SHP77 treated with DMSO at 0.1 percent for 48 hours (cell line): ENCODE results near the gene CRPPA.
A peak's percentile ranks its signal among the peaks of the same experiment; 100 is the strongest.
"Not testable (repeated sequence)": the region's sequence is repeated elsewhere in the genome, so short reads cannot be mapped to it uniquely, and the experiment has no call there.

Source experiments
- DNase-seq: peaks from one replicate; lab custom pipeline; 2025; lab: John Stamatoyannopoulos, UW

The CRPPA gene

GRCh38 chr7:16421333-16422102, at the start of gene CRPPA:
Gene CRPPA (minus strand): TSS chr7:16421538. CDS start chr7:16421322, 216 bp downstream.
- peak; percentile 52 for DNase-seq

- no peak for DNase-seq
These were observed 44.4 kb upstream of the CRPPA start, which contains the start of gene SOSTDC1 for GRCh38 chr7:16465469-16466361. Gene SOSTDC1 (minus strand): TSS chr7:16465738. CDS start chr7:16465668, 70 bp downstream.

- no peak for DNase-seq
These were observed 42.8 kb upstream of the CRPPA start for GRCh38 chr7:16463949-16464715.

- no peak for DNase-seq
These were observed 42.2 kb upstream of the CRPPA start for GRCh38 chr7:16463520-16463919.

GRCh38 chr7:16462431-16462889, 41.1 kb upstream of the CRPPA start:
- DNase-seq = no peak

GRCh38 chr7:16460789-16461493, 39.6 kb upstream of the CRPPA start:
- DNase-seq = no peak

GRCh38 chr7:16456303-16456702, 35.0 kb upstream of the CRPPA start:
- DNase-seq = not testable (repeated sequence)

- DNase-seq = no peak
These were observed 34.3 kb upstream of the CRPPA start for GRCh38 chr7:16455591-16455990.

GRCh38 chr7:16450366-16450765, 29.0 kb upstream of the CRPPA start:
- DNase-seq = no peak

GRCh38 chr7:16447876-16448275, 26.5 kb upstream of the CRPPA start:
- DNase-seq = no peak

- no peak for DNase-seq
These were observed 25.2 kb upstream of the CRPPA start for GRCh38 chr7:16446508-16446907.

- not testable (repeated sequence) for DNase-seq
These were observed 22.5 kb upstream of the CRPPA start for GRCh38 chr7:16443871-16444270.

GRCh38 chr7:16438988-16439387, 17.6 kb upstream of the CRPPA start:
- DNase-seq = no peak

GRCh38 chr7:16436306-16436705, 15.0 kb upstream of the CRPPA start:
- DNase-seq = no peak

GRCh38 chr7:16433568-16434122, 12.3 kb upstream of the CRPPA start:
- DNase-seq = no peak

GRCh38 chr7:16432425-16432731, 11.0 kb upstream of the CRPPA start:
- no peak for DNase-seq

GRCh38 chr7:16431646-16432424, 10.5 kb upstream of the CRPPA start:
- DNase-seq = peak; percentile 60

GRCh38 chr7:16430133-16430532, 8.8 kb upstream of the CRPPA start:
- DNase-seq = no peak

- no peak for DNase-seq
These were observed 7.3 kb upstream of the CRPPA start for GRCh38 chr7:16428672-16429071.

GRCh38 chr7:16428182-16428581, 6.8 kb upstream of the CRPPA start:
- no peak for DNase-seq
